Left lobe of liver (tissue), 2 donors: ENCODE data around the gene SORBS1. TPM values are rescaled to one million over a fixed set of nuclear protein-coding genes. Genes with fewer than 3 reads are reported as not detected.

Experiments used
- ATAC-seq: fragments of 200-7000 bp; cut with Tn5 transposase; one replicate; pipeline ENCODE4 v1.9.1; 2020; ENCODE audit warnings: mild to moderate bottlenecking, moderate library complexity
- DNase-seq: peaks from one replicate; pipeline ENCODE4 v3.0.0-alpha.2; 2020; ENCODE audit warnings: low spot score
- total RNA-seq: library from RNA; stranded (reverse); gene quantifications from one replicate; pipeline ENCODE4 v1.2.1, GENCODE V29; 2021
- donor health status: DM: no; HTN: no; CAD: no; lungs with moderate emphysema.
- donor health status: DM: no; HTN: yes; CAD: no.

Gene SORBS1
- total RNA-seq, 1 donor from 2014 or later: 57.9 TPM

DNA sequence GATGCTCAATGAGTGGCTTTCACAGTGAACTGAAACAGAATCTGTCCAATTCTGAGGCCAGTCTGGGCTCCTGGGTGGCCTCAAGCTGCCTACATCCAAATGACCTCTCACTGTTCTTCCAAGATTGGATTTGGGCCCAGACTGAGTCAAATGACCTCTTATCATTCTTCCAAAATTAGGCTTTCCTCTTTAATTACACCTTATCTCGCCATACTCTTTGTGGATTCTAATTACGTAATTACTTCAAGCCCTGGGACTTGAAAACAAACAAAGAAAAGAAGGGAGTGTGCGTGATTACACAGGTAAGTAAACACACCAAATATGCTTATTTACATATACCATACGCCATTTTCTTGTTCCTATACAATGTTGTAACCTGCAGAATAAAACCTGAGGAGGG is 18.8 kb downstream of the SORBS1 start:
- peak; percentile 67 for ATAC-seq
- no peak for DNase-seq

DNA sequence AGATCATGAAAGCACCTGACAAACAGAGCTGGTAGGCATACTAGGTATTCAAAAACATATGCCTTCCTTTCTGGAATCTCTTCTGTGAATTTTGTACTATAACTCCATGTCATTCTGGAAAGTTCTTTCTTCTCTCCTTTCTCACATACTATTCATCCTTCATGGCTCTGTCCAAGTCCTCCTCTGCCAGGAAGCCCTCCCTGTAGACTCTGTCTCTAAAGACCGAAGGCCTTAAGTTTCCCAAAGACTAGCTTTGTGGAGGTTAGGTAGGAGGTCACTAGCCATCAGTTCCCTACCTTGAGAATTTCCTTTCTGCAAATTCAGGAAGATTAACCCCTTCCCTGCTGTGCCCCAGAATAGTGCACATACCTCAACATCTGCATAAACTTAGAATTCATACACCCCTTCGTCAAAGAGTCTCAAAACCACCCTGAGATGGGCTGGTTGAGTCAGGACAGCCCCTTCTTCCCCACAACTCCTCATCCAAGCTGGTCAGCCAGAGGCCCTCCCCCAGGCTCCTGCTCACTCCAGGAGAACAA is 20.6 kb downstream of the SORBS1 start:
- DNase-seq (no peak), ATAC-seq (no peak)

DNA sequence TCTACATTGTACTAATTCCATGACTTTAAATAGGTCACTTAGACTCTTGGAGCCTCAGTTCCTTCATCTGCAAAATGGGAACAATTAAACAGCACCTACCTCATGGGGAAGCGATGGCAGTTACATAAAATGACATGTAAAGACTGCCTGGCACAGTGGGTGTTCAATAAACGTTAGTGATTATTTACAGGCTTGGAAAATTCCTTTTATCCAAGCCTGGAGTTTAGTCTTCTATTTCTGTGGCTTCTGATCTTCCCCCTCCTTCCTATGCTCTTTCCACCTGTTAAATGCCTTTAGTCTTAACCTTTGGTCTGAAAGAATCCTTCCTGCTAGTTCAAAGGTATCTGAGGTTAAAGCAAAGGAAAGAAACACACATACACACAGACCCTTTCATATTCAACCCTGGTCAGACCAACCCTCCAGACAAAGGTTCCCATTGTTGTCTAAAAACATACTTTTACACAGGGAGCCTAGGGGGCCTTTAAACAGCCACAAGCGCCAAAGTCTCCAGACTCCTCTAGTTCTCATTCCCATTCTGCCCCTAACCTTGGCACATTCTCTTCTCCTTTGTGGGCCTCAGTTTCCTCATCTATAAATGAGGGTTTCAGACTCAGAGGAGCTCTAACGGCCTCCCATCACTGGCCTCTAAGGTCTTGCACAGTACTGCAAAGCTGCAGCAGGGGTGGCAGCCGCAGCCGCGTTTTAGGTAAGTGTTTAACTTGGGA is 21.4 kb downstream of the SORBS1 start:
- no peak for ATAC-seq
- no peak for DNase-seq

DNA sequence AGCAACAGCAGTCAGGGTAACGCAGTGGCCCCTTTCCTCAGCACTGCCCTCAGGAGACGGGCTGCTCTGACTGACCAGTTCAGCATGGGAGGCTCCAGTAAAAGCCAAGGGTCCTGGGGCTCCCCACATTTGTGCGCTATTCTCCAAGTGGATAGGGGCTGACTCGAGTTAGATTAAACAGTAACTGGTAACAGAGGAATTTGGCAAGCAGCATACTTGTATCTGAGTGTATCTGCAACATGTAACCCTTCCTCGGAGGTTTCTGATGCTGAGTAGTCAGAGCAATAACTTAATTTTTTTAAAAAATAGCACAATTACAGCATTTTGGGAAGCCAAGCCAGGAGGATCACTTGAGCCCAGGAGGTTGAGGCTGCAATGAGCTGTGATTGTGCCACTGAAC is 22.8 kb downstream of the SORBS1 start:
- no peak for DNase-seq
- ATAC-seq: peak; percentile 57

DNA sequence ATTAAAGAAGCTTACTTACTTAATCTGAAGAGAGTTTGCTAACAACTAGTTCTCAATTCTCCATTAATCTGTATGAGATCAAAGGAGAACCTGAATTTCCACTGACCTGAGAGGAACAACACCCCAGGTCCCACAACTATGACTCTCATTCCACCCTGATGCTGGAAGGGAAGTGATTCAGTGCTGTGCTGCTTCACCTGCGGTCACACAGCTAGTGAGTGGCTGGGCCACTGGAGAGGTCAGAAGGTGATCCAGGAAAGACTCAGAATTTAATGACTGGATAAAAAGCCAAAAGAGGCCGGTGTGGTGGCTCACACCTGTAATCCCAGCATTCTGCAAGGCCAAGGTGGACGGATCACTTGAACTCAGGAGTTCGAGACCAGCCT is 23.6 kb downstream of the SORBS1 start:
- ATAC-seq (no peak), DNase-seq (no peak)

DNA sequence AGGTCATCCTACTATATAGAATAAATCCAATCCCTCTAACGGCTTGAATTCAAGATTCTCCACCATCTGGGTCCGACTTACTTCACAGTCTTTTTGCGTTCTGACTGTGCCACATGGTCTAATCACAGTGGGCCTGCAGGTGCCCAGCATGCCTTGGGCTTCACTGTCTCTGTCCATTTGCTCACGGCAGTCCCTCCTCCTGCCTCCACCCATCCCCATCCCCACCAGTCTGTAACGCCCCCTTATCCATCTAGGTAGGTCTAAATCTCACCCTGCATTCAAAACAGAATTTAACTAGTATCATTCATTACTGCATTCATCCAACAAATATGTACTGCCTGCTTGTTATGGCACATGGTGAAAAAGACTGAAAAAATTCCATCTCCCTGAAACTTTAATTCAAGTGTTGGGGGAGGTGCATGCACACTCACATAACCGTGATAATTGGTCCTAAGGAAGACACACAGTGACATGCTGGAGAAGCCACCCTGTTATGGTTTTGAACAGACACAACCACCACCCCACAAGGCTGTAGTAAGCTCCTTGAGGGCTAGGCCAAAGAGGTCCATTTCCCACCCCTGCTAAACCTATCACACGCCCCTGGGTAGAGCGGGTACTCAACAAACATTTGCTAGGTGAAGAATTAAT is 24.2 kb downstream of the SORBS1 start:
- no peak for ATAC-seq
- no peak for DNase-seq

DNA sequence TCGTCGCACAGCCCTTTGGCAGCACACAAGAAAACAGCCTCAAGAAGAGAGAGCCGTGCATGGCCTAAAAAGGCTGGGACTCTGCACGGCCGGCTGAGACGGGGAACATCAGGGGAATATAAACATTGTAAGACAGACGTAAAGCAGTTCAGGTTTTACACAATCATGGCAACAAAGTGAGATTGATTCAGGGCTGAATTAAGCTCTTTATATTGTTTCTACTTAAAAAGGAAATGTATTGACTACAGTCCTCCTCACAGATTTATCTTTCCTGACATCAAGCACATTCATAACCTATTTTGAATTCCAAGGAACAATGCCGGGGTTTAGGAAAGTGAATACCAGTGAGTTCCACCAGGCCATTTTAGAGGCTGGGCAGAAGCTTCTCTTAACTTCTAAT is 25.2 kb downstream of the SORBS1 start:
- ATAC-seq: no peak
- DNase-seq: no peak

DNA sequence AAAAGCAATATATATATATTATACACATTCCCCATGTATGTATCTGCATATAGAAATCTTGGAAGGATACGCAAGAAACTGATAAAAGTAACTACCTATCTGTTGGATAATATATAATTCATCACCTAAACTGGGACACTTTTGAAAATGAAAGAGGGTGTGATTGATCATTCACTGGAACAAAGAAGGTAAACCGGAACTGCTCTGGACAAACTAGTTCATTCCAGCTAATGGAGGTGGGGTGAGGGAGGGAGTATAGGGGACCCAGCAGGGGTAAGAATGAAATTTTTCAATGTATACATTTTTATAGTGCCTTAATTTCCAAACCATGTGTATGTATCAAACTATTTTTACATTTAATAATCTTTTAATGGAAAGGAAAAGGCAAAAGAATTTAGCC is 25.6 kb downstream of the SORBS1 start:
- ATAC-seq (no peak), DNase-seq (no peak)

DNA sequence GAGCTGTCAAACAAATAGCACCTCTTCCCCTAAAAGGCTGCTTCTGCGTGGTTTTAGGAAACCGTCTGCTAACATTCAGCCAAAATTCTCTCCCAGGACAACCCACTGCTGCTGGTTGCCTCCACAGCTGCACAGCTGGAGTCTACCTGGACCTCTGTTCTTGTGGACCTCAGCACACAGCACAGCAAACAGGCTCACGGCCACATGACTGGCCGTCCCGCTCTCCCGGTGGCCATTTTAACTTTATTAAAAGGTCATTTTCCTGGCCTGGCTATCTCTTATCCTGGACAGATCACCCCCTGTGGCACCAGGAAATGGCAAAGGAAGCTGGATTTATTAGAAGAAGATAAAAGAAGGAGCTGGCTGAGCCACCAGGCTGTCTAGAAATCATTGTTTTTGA is 27.6 kb downstream of the SORBS1 start:
- DNase-seq (no peak), ATAC-seq (no peak)

DNA sequence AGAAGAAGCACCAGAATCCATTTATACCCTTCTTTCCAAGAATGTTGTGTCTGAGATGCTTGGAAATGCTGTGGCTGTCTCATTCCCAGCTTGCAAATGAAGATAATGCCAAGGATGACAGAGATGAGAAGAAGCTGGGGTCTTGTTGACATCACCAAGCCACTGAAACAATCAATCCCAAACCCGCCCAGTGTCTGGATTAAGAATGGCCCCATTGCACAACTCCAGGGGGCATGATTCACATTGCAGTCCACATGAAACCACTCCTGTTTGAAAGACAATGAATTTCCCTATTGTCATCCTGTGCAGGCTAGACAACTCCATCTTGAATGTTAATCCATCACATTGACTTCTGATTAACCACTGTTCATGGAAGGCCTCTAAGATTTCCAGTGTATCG is 28.6 kb downstream of the SORBS1 start:
- ATAC-seq (no peak), DNase-seq (no peak)

DNA sequence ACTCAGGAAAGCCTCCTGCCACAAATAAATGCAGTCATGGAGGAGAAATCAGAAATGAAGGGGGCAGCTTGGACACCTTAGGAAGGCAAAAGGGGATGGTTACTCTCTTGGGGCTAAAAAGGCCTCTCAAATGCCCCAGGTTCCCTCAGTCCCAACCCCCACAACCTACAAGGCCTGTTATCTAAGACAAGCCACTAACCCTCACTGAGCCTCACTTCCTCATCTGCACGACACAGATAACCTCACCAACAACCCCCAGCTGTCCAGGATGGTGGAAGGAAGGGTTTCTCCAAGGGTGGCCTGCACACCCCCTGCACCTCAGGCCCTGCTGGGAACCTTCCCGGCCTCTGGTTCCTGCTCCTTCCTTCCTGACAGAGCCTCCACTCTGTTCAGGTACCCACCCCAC is 29.2 kb downstream of the SORBS1 start:
- ATAC-seq (peak; percentile 22), DNase-seq (no peak)

DNA sequence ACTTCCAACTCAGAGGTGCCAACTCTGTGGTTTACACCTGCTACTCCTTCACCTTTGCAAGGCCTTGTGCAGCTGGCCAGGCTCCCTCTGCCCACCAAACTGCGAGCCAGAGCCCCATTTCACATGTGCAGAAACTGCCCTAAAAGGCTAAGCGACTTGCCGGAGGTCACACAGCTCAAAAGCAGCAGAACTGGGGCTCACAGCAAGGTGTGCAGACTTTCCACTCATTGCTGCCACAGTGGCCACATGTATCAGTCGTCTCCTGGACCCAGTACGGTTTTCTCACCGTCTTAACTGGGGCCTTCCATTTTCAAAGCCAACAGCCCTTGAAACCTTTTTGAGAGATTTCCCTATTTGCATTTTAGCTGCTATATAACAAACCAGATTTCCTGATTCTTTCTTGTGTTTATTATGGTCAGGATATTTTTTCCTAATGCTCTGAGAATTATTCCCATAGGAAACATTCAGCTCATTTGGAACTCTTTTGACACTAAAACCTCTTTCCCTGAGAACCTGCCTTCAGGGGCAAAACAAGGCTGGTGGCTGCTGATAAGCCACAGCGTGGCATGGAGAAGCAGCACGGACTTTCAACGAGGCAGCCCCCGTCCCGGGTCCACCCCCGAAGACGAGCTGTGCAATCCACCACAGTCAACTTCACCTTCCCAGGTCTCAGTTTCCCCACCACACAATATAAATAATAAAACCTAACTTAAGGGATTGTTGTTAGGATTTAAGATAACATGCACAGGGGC is 29.9 kb downstream of the SORBS1 start:
- ATAC-seq (no peak), DNase-seq (no peak)

DNA sequence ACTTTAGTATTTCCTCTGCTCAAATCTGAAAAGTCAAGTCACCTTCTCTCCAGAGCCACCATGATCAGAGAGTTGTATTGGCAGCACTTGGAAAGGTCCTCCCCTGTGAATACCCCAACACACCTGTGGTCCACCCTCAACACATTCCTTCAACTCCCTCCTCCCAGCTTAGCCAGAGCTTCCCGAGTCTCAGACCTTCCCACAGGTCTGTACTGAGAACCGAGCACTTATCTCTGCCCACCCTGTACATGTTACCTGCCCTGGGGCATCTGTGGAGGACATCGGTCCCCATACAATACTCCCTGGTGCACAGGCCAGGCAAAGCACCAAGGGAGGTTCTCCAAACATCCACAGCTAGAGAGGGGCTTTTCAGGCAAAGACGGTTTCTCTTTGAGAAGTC is 30.6 kb downstream of the SORBS1 start:
- no peak for ATAC-seq
- no peak for DNase-seq

DNA sequence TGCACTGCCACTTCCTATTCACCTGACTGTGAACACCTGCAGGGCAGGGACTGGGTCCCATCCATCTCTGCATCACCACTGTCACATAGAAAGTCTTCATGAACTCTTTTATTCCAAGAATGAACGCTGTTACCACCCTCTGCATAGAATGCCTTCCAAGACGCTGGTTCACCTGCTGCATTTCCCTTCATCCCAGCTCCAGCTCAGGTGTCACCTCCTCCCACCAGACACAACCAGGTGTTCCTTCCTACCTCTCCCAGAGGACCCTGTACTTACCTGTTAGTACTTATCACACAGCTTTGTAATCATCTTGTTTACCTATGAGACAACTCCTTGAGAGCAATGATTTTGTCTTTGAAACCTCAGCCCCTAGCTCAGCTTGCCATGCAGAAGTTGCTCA is 31.1 kb downstream of the SORBS1 start:
- ATAC-seq: no peak
- DNase-seq: no peak

DNA sequence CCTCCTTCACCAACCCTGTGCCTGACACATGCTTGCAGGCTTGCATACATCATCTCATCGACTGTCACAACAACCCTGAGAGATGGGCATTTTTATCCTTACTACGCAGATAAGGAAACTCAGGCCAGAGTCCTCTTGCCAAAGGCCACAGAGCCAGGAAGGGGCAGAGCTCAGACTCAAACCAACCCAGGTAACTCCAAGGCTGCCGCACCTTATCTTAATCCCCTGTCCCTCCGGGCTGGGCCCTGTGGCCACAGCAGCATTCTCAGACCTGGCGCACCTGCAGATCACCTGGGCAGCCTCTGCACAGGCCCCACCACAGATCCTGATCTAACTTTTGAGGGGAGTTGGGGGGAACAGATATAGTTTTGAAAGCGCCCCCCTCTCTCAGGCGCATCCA is 35.1 kb downstream of the SORBS1 start:
- ATAC-seq: peak; percentile 16
- DNase-seq: no peak

DNA sequence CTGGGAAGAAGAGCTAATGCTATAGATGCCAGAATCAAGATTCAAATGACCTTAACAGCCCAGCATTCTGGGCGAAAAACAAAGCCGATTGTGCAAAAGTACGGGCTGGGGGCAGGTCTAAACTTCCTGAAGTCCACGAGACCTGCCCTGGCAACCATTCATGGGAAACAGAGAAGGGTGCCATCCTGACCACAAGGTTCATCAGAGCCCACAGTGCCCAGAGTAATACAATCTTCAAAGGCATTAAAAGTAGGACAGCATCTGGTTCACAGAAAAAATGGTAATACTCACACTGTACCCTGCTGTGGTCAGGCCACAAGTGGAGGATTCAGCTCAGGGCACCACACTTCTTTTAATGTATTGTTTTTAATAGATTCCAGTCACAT is 36.1 kb downstream of the SORBS1 start:
- ATAC-seq (peak; percentile 67), DNase-seq (peak; percentile 62)

DNA sequence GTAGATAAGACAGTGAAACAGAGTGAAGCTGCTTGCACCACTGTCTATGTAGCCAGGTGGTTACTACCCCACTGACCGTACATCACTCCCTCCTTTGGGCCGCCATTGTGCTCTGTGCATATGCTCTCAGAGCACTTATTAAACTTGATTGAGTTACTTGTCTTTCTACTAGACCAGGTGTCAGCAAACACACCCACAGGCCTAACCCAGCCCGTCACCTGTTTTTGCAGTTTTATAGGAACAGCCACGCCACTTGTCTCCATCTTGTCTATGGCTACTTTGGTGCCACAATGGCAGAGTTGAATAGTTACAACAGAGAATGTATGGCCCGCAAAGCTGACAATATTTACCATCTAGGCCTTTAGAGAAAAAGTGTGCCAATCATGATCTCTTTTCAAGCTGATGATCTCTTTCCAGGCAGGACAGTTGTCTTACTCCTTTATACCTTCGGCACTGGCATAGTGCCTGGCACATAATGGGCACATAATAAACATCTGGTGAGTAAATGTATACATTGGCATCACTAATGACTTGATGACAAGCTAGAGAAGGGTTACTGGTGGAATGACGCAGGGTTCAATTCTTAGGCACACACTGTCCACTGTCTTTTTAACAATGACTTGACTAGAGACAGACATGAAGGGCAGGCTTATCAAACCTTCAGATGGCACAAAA is 36.7 kb downstream of the SORBS1 start:
- DNase-seq (no peak), ATAC-seq (peak; percentile 7)

DNA sequence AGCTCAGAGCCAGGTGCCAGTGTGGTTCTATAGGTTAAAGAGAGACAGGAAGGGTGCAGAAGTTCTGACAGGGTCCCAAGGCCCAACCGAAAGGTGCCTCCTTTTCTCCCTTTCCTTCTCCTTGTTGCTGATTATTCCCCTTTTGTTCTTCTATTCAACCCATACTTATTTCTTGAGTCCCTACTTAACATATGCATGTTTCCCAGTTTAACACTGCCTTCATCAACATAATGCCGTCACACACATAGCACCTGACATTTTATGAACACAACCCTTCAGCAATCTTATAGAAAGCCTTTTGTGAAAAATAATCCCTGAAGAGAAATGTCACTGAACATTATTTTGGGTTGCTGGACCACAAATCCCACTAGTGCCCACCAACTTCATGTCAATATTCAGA is 39.1 kb downstream of the SORBS1 start:
- ATAC-seq: no peak
- DNase-seq: no peak

DNA sequence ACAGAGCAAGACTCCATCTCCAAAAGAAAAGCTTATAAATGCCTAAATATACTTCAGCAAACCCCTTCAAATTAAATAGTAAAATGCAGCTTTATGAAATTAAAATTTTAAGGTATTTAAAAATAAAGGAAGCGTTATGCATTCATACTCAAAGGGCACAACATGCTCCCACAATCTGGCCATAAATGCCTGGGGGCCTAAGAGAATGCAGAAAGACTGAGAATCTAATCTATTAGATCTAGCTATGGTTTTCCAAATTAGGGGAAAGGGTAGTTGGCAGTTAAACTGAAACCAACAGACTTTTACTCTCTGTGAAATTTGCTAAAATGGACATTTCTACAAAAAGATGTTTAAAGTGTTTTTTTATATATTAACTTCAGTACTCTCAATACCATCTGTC is 40.6 kb downstream of the SORBS1 start:
- DNase-seq (no peak), ATAC-seq (no peak)

DNA sequence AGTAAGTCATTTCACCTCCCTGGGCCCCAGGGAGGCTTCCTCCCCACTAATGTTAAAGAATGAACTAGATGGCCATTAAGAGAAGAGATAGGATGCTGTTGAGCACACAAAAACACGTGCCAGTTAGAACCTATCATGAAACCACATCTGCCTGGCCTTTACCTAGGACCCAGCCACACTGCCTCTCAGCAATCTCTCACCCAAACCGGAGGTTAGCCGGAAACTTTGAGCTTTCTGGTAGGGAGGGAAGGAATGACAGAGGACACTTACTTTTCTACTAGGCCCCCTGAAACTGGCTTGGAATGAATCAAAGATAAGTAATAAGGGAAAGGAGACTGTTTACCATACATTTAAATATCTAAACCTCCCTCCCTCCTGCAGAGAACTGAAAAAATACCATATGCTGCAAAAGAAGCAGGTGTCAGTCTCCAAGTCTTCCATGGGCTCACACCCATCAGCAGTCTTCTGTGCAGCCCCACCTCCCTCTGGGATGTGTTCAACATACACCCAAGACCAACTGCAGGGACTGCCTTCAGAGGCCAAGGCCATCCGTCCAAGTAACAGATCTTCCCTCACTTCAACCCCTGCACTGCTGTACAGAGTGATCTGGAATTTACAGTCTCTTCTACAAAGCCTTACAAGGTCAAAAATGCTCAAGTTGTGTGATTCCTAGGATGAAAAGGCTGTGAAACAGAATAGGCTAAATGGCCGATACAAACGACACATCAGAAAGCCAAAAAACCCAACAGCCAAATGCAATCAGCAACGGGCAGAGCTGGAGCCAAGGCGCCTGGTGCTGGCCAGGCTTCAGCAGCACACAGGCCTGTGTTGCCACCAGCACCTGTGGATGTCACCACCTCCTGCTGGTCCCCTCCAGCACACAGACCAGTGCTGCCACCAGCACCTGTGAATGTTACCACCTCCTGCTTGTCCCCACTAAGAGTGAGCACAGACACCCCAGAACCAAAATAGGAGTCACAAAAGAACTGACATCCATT is 42.4 kb downstream of the SORBS1 start:
- ATAC-seq (peak; percentile 82), DNase-seq (peak; percentile 76)
